PC-9 (cell line): ENCODE measurements around the gene NKAIN2.

Experiments
- CTCF ChIP-seq: fragments of 200-600 bp; sonication (generic); conservative IDR thresholded peaks from 2 replicates; pipeline ENCODE4 v1.6.1; 2017; ENCODE audit warnings: mixed run types, antibody characterized with exemption, mild to moderate bottlenecking, moderate library complexity
- EZH2 ChIP-seq: fragments of 200-600 bp; sonication (generic); IDR thresholded peaks from 2 replicates; pipeline ENCODE4 v1.8.0; 2017; ENCODE audit warnings: antibody characterized with exemption, low read depth

- peak; percentile 100 for TF ChIP-seq EZH2
- TF ChIP-seq CTCF, result peak; percentile 96
These were observed 765 bp upstream of the NKAIN2 start for GRCh38 chr6:123802697-123803503.
